ENCODE data around the gene PIH1D1.
"Not testable (repeated sequence)": the region's sequence is repeated elsewhere in the genome, so short reads cannot be mapped to it uniquely, and the experiment has no call there.

Gene PIH1D1

DNA sequence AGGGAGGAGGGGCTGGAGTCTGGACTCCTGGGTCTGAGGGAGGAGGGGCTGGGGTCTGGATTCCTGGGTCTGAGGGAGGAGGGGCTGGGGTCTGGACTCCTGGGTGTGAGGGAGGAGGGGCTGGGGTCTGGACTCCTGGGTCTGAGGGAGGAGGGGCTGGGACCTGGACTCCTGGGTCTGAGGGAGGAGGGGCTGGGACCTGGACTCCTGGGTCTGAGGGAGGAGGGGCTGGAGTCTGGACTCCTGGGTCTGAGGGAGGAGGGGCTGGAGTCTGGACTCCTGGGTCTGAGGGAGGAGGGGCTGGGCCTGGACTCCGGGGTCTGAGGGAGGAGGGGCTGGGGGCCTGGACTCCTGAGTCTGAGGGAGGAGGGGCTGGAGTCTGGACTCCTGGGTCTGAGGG, 9.5 kb upstream of the PIH1D1 start:
- Histone ChIP-seq H3K36me3 (ENCODE audit: control insufficient read depth in 1 of 2, insufficient read depth in 2 of 2, low read depth in 1 of 2, low read length in 2 of 2) (peaks cover 11 to 47% of the 10 kb centered on the region in 2 experiments), H3K79me1 (replicated peaks; ENCODE audit: low read length, poor library complexity, severe bottlenecking) (peaks cover 15% of the 10 kb centered on the region)
- H3K4me2 ChIP-seq (ENCODE audit: low read length, poor library complexity, severe bottlenecking); H3K4me3 ChIP-seq (ENCODE audit: insufficient read depth in 1 of 2, low read depth in 1 of 2, low read length in 2 of 2); H2AFZ ChIP-seq (ENCODE audit: low read depth, low read length); H3K27ac ChIP-seq (ENCODE audit: low read length, poor library complexity, severe bottlenecking); H4K8ac ChIP-seq (ENCODE audit: low read length); H3K27me3 ChIP-seq (ENCODE audit: control insufficient read depth in 1 of 2, insufficient read depth in 1 of 2, low read length in 2 of 2); H3K23ac ChIP-seq (ENCODE audit: low read length in 2 of 2); H3K9ac ChIP-seq (ENCODE audit: low read length); H3K4ac ChIP-seq (ENCODE audit: low read depth in 1 of 2, low read length in 2 of 2); DNase-seq; H2BK120ac ChIP-seq (ENCODE audit: low read depth, low read length); H3K9me3 ChIP-seq (ENCODE audit: control insufficient read depth, low read length); H2BK5ac ChIP-seq (ENCODE audit: low read depth, low read length, poor library complexity, severe bottlenecking); H4K91ac ChIP-seq (ENCODE audit: low read length); H2AK5ac ChIP-seq (ENCODE audit: low read length, severe bottlenecking); H3K14ac ChIP-seq (ENCODE audit: low read length in 2 of 2); H2BK15ac ChIP-seq (ENCODE audit: low read depth, poor library complexity, severe bottlenecking); H2BK12ac ChIP-seq (ENCODE audit: low read length in 2 of 2); H3K4me1 ChIP-seq (ENCODE audit: control insufficient read depth, insufficient read depth, low read depth, low read length); H3K18ac ChIP-seq (ENCODE audit: low read depth in 1 of 2, low read length in 2 of 2): not testable (repeated sequence)
- no CpG with 5 or more reads among the region's 1 CpG for WGBS

DNA sequence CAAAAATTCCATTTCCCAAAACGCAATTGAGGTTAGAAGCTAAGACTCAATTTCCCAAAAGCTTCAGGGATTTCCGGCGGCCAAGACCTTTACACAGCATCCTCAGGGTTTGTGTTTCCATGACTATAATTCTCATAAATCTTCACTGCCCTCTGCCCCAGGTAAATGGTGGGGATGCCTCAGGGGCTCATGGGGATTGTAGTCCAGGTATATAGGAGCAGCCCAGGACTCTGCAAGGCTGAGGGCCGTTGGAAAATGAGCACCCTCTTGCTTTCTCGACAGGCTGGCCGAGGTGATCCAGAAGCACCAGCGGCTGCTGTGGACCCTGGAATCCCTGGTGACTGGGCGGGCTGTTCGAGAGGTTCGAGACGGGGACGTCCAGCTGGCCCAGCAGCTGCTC, 7.8 kb upstream of the PIH1D1 start:
- H3K14ac ChIP-seq (ENCODE audit: low read length in 2 of 2) = no peak overlapping the region
- H3K4me1 ChIP-seq (ENCODE audit: control insufficient read depth, insufficient read depth, low read depth, low read length) = peaks cover 1% of the 10 kb centered on the region
- H2AFZ ChIP-seq (ENCODE audit: low read depth, low read length) = no peak overlapping the region
- no peak overlapping the region for H2BK12ac ChIP-seq (ENCODE audit: low read length in 2 of 2)
- no peaks in the 10 kb centered on the region for H3K27me3 ChIP-seq (ENCODE audit: control insufficient read depth in 1 of 2, insufficient read depth in 1 of 2, low read length in 2 of 2)
- peak overlapping the region; percentile 68 for H4K91ac ChIP-seq (ENCODE audit: low read length)
- H2BK5ac ChIP-seq (ENCODE audit: low read depth, low read length, poor library complexity, severe bottlenecking) = no peak overlapping the region
- no peak overlapping the region for H3K27ac ChIP-seq (ENCODE audit: low read length, poor library complexity, severe bottlenecking)
- no peak overlapping the region for H3K4me2 ChIP-seq (ENCODE audit: low read length, poor library complexity, severe bottlenecking)
- H3K36me3 ChIP-seq (ENCODE audit: control insufficient read depth in 1 of 2, insufficient read depth in 2 of 2, low read depth in 1 of 2, low read length in 2 of 2) = peaks cover 3 to 30% of the 10 kb centered on the region in 2 experiments
- whole genome bisulfite sequencing = 96% methylated on average over 10 of the region's 12 CpGs
- no peak overlapping the region for H3K9ac ChIP-seq (ENCODE audit: low read length)
- no peak overlapping the region for H2BK15ac ChIP-seq (ENCODE audit: low read depth, poor library complexity, severe bottlenecking)
- no peak overlapping the region for H2BK120ac ChIP-seq (ENCODE audit: low read depth, low read length)
- no peak overlapping the region for H3K4ac ChIP-seq (ENCODE audit: low read depth in 1 of 2, low read length in 2 of 2)
- DNase-seq = no peak
- peaks cover 17% of the 10 kb centered on the region for H3K79me1 ChIP-seq (replicated peaks; ENCODE audit: low read length, poor library complexity, severe bottlenecking)
- no peak overlapping the region for H3K23ac ChIP-seq (ENCODE audit: low read length in 2 of 2)
- no peak overlapping the region for H3K4me3 ChIP-seq (ENCODE audit: insufficient read depth in 1 of 2, low read depth in 1 of 2, low read length in 2 of 2)
- no peaks in the 10 kb centered on the region for H3K9me3 ChIP-seq (ENCODE audit: control insufficient read depth, low read length)
- H3K18ac ChIP-seq (ENCODE audit: low read depth in 1 of 2, low read length in 2 of 2) = no peak overlapping the region
- no peak overlapping the region for H2AK5ac ChIP-seq (ENCODE audit: low read length, severe bottlenecking)
- H4K8ac ChIP-seq (ENCODE audit: low read length) = no peak overlapping the region

DNA sequence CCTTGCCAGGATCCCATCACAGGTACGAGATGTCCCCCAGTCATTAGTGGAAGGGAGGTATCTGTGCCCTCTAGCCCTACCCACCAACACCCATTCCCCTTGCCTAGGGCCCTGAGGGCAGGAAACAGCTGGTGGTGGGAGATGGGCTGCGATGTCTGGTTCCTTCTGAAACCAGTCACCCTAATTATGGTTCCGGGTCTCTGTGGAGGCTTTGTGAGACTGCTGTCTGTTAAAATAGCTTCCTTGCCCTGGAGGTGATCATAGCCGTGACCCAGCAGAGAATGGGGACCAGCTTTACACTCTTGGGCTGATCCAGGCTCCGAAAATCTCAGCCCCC, 6.9 kb upstream of the PIH1D1 start:
- H4K91ac ChIP-seq (ENCODE audit: low read length) = no peak overlapping the region
- no peaks in the 10 kb centered on the region for H3K27me3 ChIP-seq (ENCODE audit: control insufficient read depth in 1 of 2, insufficient read depth in 1 of 2, low read length in 2 of 2)
- no peak overlapping the region for H2AK5ac ChIP-seq (ENCODE audit: low read length, severe bottlenecking)
- H2BK120ac ChIP-seq (ENCODE audit: low read depth, low read length) = no peak overlapping the region
- H3K36me3 ChIP-seq (ENCODE audit: control insufficient read depth in 1 of 2, insufficient read depth in 2 of 2, low read depth in 1 of 2, low read length in 2 of 2) = peaks cover 3 to 22% of the 10 kb centered on the region in 2 experiments
- no peak overlapping the region for H2BK15ac ChIP-seq (ENCODE audit: low read depth, poor library complexity, severe bottlenecking)
- H3K79me1 ChIP-seq (replicated peaks; ENCODE audit: low read length, poor library complexity, severe bottlenecking) = peaks cover 24% of the 10 kb centered on the region
- H3K4me2 ChIP-seq (ENCODE audit: low read length, poor library complexity, severe bottlenecking) = no peak overlapping the region
- H3K18ac ChIP-seq (ENCODE audit: low read depth in 1 of 2, low read length in 2 of 2) = no peak overlapping the region
- no peak overlapping the region for H3K4ac ChIP-seq (ENCODE audit: low read depth in 1 of 2, low read length in 2 of 2)
- H3K4me1 ChIP-seq (ENCODE audit: control insufficient read depth, insufficient read depth, low read depth, low read length) = peaks cover 6% of the 10 kb centered on the region
- no peak overlapping the region for H2BK12ac ChIP-seq (ENCODE audit: low read length in 2 of 2)
- no peak overlapping the region for H3K27ac ChIP-seq (ENCODE audit: low read length, poor library complexity, severe bottlenecking)
- no peak overlapping the region for H3K23ac ChIP-seq (ENCODE audit: low read length in 2 of 2)
- H3K9me3 ChIP-seq (ENCODE audit: control insufficient read depth, low read length) = no peaks in the 10 kb centered on the region
- peak overlapping the region; percentile 76 for H3K9ac ChIP-seq (ENCODE audit: low read length)
- DNase-seq = no peak
- no peak overlapping the region for H4K8ac ChIP-seq (ENCODE audit: low read length)
- H2BK5ac ChIP-seq (ENCODE audit: low read depth, low read length, poor library complexity, severe bottlenecking) = no peak overlapping the region
- no peak overlapping the region for H2AFZ ChIP-seq (ENCODE audit: low read depth, low read length)
- H3K14ac ChIP-seq (ENCODE audit: low read length in 2 of 2) = no peak overlapping the region
- 98% methylated on average over 5 of the region's 5 CpGs for WGBS
- H3K4me3 ChIP-seq (ENCODE audit: insufficient read depth in 1 of 2, low read depth in 1 of 2, low read length in 2 of 2) = no peak overlapping the region

DNA sequence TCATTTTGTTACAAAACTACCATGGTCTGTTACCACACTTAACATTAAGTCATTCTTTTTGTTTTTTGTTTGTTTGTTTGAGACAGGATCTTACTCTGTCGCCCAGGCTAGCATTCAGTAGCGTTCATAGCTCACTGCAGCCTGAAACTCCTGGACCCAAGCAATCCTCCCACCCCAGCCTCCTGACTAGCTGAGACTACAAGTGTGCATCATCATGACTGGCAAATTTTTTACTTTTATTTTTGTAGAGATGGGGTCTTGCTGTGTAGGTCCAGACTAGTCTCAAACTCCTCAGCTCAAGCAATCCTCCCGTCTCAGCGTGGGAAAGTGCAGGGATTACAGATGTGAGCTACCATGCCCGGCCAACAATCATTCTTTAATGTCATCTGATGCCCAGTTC, 4.7 kb upstream of the PIH1D1 start:
- no peaks in the 10 kb centered on the region for H3K9me3 ChIP-seq (ENCODE audit: control insufficient read depth, low read length)
- no peak overlapping the region for H3K4ac ChIP-seq (ENCODE audit: low read depth in 1 of 2, low read length in 2 of 2)
- no peak overlapping the region for H2AFZ ChIP-seq (ENCODE audit: low read depth, low read length)
- no peak overlapping the region for H3K23ac ChIP-seq (ENCODE audit: low read length in 2 of 2)
- H3K9ac ChIP-seq (ENCODE audit: low read length) = peak overlapping the region; percentile 79
- H2AK5ac ChIP-seq (ENCODE audit: low read length, severe bottlenecking) = no peak overlapping the region
- H3K18ac ChIP-seq (ENCODE audit: low read depth in 1 of 2, low read length in 2 of 2) = no peak overlapping the region
- H2BK120ac ChIP-seq (ENCODE audit: low read depth, low read length) = no peak overlapping the region
- DNase-seq = no peak
- H2BK12ac ChIP-seq (ENCODE audit: low read length in 2 of 2) = no peak overlapping the region
- H3K4me3 ChIP-seq (ENCODE audit: insufficient read depth in 1 of 2, low read depth in 1 of 2, low read length in 2 of 2) = no peak overlapping the region
- H3K27ac ChIP-seq (ENCODE audit: low read length, poor library complexity, severe bottlenecking) = no peak overlapping the region
- no peak overlapping the region for H3K4me2 ChIP-seq (ENCODE audit: low read length, poor library complexity, severe bottlenecking)
- H3K79me1 ChIP-seq (replicated peaks; ENCODE audit: low read length, poor library complexity, severe bottlenecking) = peaks cover 24% of the 10 kb centered on the region
- H4K8ac ChIP-seq (ENCODE audit: low read length) = no peak overlapping the region
- peaks cover 3 to 12% of the 10 kb centered on the region in 2 experiments for H3K36me3 ChIP-seq (ENCODE audit: control insufficient read depth in 1 of 2, insufficient read depth in 2 of 2, low read depth in 1 of 2, low read length in 2 of 2)
- no peak overlapping the region for H3K14ac ChIP-seq (ENCODE audit: low read length in 2 of 2)
- WGBS = 96% methylated on average over 5 of the region's 5 CpGs
- no peaks in the 10 kb centered on the region for H3K27me3 ChIP-seq (ENCODE audit: control insufficient read depth in 1 of 2, insufficient read depth in 1 of 2, low read length in 2 of 2)
- peaks cover 6% of the 10 kb centered on the region for H3K4me1 ChIP-seq (ENCODE audit: control insufficient read depth, insufficient read depth, low read depth, low read length)
- H2BK15ac ChIP-seq (ENCODE audit: low read depth, poor library complexity, severe bottlenecking) = no peak overlapping the region
- H2BK5ac ChIP-seq (ENCODE audit: low read depth, low read length, poor library complexity, severe bottlenecking) = no peak overlapping the region
- H4K91ac ChIP-seq (ENCODE audit: low read length) = no peak overlapping the region
